Ovary (tissue), 3 donors: Measurements from ENCODE around the gene HAPSTR1.

Experiments used
- EP300 ChIP-seq: sonication (generic); formaldehyde crosslinking; IDR thresholded peaks from one replicate; pipeline ENCODE4 v1.6.1; 2017; ENCODE audit warnings: antibody characterized with exemption
- TF ChIP-seq, protein P1 (sequence below), 3 donors: fragments of 450-650 bp in 2 of 3; fragments of 200-600 bp in 1 of 3; IDR thresholded peaks; one replicate each; pipeline versions ENCODE4 v1.5.1 to v1.8.0; 2016 to 2022; ENCODE audit warnings: antibody characterized with exemption in 3 of 3, mild to moderate bottlenecking in 1 of 3
- donor health status: DM: no; HTN: no; CAD: no.

DNA sequence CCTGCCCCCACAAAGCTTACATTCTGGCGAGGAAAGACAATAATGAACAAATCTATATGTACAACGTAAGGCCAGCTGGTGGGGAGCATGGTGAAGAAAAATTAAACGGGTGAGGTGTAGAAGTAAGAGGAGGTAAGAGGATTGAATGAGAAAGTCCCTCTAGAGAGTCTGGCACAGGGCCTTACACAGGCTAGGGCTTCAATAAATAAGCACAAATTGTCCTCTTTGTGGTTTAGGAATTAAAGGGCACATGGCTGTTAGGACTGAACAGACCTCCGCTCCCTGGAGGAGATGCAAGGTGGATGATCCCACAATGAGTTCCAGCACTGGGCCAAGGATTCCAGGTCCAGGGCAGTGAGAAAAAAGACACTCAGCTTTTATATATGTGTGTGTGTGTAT, 43.1 kb upstream of the HAPSTR1 start:
- no peak for TF ChIP-seq EP300
- TF ChIP-seq, protein P1, sequence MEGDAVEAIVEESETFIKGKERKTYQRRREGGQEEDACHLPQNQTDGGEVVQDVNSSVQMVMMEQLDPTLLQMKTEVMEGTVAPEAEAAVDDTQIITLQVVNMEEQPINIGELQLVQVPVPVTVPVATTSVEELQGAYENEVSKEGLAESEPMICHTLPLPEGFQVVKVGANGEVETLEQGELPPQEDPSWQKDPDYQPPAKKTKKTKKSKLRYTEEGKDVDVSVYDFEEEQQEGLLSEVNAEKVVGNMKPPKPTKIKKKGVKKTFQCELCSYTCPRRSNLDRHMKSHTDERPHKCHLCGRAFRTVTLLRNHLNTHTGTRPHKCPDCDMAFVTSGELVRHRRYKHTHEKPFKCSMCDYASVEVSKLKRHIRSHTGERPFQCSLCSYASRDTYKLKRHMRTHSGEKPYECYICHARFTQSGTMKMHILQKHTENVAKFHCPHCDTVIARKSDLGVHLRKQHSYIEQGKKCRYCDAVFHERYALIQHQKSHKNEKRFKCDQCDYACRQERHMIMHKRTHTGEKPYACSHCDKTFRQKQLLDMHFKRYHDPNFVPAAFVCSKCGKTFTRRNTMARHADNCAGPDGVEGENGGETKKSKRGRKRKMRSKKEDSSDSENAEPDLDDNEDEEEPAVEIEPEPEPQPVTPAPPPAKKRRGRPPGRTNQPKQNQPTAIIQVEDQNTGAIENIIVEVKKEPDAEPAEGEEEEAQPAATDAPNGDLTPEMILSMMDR (IDR thresholded peaks at IDR 0.05) = no peak
